Activated T-helper 9 cell treated with anti-CD3 and anti-CD28 coated beads, Interleukin-2, amount 50 U/mL, for 16 hours (primary cell): ENCODE data around the gene CBR4.
"Not testable (repeated sequence)": the region's sequence is repeated elsewhere in the genome, so short reads cannot be mapped to it uniquely, and the experiment has no call there.

Experiments used
- DNase-seq: peaks from one replicate; pipeline ENCODE4 v3.0.0-alpha.2; 2020; ENCODE audit warnings: low read depth

CBR4 gene

GRCh38 chr4:169010125-169011023, at the start of gene CBR4:
Gene CBR4, minus strand, starts transcription at chr4:169010255. Its CDS starts 166 bp downstream, at chr4:169010089.
- DNase-seq: peak; percentile 94

- no peak for DNase-seq
These were observed 49.5 kb upstream of the CBR4 start for GRCh38 chr4:169059306-169060211.

- DNase-seq: no peak
These were observed 48.3 kb upstream of the CBR4 start for GRCh38 chr4:169058312-169058711.

- no peak for DNase-seq
These were observed 44.8 kb upstream of the CBR4 start for GRCh38 chr4:169054879-169055278.

GRCh38 chr4:169052594-169052945, 42.5 kb upstream of the CBR4 start:
- DNase-seq: no peak

GRCh38 chr4:169051761-169052593, 41.9 kb upstream of the CBR4 start:
- no peak for DNase-seq

- no peak for DNase-seq
These were observed 41.1 kb upstream of the CBR4 start for GRCh38 chr4:169050881-169051760.

- no peak for DNase-seq
These were observed 40.2 kb upstream of the CBR4 start for GRCh38 chr4:169050284-169050683.

- no peak for DNase-seq
These were observed 38.9 kb upstream of the CBR4 start for GRCh38 chr4:169048868-169049414.

- no peak for DNase-seq
These were observed 37.9 kb upstream of the CBR4 start for GRCh38 chr4:169047956-169048355.

GRCh38 chr4:169045862-169046584, 36.0 kb upstream of the CBR4 start:
- DNase-seq: no peak

- no peak for DNase-seq
These were observed 34.8 kb upstream of the CBR4 start for GRCh38 chr4:169044714-169045447.

- no peak for DNase-seq
These were observed 32.6 kb upstream of the CBR4 start for GRCh38 chr4:169042608-169043007.

- no peak for DNase-seq
These were observed 30.7 kb upstream of the CBR4 start for GRCh38 chr4:169040559-169041261.

GRCh38 chr4:169039251-169039954, 29.3 kb upstream of the CBR4 start:
- no peak for DNase-seq

- DNase-seq: no peak
These were observed 27.5 kb upstream of the CBR4 start for GRCh38 chr4:169037506-169037905.

GRCh38 chr4:169035871-169036620, 26.0 kb upstream of the CBR4 start:
- not testable (repeated sequence) for DNase-seq
